ENCODE results near the gene STYXL1.

DNA sequence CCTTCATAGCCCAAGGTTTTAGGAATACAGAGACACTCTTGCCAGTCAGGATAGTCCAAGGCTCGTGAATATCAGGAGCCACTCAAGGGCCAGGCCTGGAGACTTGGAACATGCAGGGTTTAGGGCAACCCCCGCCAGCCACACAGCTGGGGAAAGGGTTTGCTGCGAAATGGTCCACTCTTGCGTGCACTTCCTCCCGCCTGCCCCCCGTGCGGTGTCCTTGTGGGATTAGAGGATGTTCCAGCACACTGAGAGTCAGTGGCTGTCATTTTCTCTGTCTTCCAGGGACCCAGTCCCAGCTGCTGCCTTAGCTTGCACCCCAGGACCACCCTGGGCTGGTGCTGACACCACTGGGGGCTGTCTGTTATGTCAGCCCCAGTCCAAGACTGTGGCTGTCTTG lies 94.4 kb downstream of the STYXL1 start:
- TF ChIP-seq CTCF (conservative IDR thresholded peaks at IDR 0.05) (no peak), ZFX (IDR thresholded peaks at IDR 0.05) (no peak)

All from C4-2B (cell line).